ENCODE measurements around the gene MAPK8IP3. TPM values are rescaled to one million over a fixed set of nuclear protein-coding genes. Genes with fewer than 3 reads are reported as not detected.

Gene MAPK8IP3
- total and polyA plus RNA-seq, 9 of the 15 experiments (the other 6 are each of a cell fraction or from before 2014, with no cell fraction given) = 0.17 to 58.7 (median 16.7) TPM

- TF ChIP-seq KDM5B (IDR thresholded peaks at IDR 0.05; ENCODE audit: insufficient replicate concordance, low read depth, low read length) = peak; percentile 27
- peak; percentile 26 for TF ChIP-seq SAP30 (IDR thresholded peaks at IDR 0.05; ENCODE audit: borderline replicate concordance, insufficient read depth, low read depth, low read length, poor library complexity, severe bottlenecking)
- TF ChIP-seq HDAC1 (IDR thresholded peaks at IDR 0.05) = 0 out of 4 replicates have a peak, but pooled peaks of 1 of the 2 experiments have one; percentile 14
- 0 out of 2 replicates have a peak, but pooled peaks have one; percentile 35 for TF ChIP-seq HDAC2 (IDR thresholded peaks at IDR 0.05)
- 0 out of 2 replicates have a peak, but pooled peaks have one; percentile 16 for TF ChIP-seq ELF2 (CRISPR knock-in tag; IDR thresholded peaks at IDR 0.05)
- 0 out of 4 replicates have a peak, but pooled peaks of 1 of the 2 experiments have one; percentile 5 for TF ChIP-seq TEAD1 (CRISPR knock-in tag; IDR thresholded peaks at IDR 0.05)
- TF ChIP-seq ERF (CRISPR knock-in tag; IDR thresholded peaks at IDR 0.05) = no peak
- peak in 1 of 2 experiments; percentile 27; a peak in 1 of 4 replicates for TF ChIP-seq MNT (conservative IDR thresholded peaks at IDR 0.05)
- TF ChIP-seq BRD4 (IDR thresholded peaks at IDR 0.05) = no peak
- TF ChIP-seq ZNF830 (CRISPR knock-in tag; IDR thresholded peaks at IDR 0.05) = 0 out of 2 replicates have a peak, but pooled peaks have one; percentile 36
- peak; percentile 72 to 73 for TF ChIP-seq FOXK2 (conservative IDR thresholded peaks at IDR 0.05 in 1 of 2, IDR thresholded peaks at IDR 0.05 in 1 of 2; ENCODE audit: low read depth in 2 of 2)
- TF ChIP-seq RBBP5 (IDR thresholded peaks at IDR 0.05; ENCODE audit: borderline replicate concordance, insufficient read depth, low read length, poor library complexity, severe bottlenecking) = no peak
- TF ChIP-seq CTBP1 (IDR thresholded peaks at IDR 0.05; ENCODE audit: borderline replicate concordance) = 0 out of 2 replicates have a peak, but pooled peaks have one; percentile 22
- TF ChIP-seq, protein P1, sequence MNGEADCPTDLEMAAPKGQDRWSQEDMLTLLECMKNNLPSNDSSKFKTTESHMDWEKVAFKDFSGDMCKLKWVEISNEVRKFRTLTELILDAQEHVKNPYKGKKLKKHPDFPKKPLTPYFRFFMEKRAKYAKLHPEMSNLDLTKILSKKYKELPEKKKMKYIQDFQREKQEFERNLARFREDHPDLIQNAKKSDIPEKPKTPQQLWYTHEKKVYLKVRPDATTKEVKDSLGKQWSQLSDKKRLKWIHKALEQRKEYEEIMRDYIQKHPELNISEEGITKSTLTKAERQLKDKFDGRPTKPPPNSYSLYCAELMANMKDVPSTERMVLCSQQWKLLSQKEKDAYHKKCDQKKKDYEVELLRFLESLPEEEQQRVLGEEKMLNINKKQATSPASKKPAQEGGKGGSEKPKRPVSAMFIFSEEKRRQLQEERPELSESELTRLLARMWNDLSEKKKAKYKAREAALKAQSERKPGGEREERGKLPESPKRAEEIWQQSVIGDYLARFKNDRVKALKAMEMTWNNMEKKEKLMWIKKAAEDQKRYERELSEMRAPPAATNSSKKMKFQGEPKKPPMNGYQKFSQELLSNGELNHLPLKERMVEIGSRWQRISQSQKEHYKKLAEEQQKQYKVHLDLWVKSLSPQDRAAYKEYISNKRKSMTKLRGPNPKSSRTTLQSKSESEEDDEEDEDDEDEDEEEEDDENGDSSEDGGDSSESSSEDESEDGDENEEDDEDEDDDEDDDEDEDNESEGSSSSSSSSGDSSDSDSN (IDR thresholded peaks at IDR 0.05; ENCODE audit: borderline replicate concordance in 1 of 2, low read depth in 2 of 2, low read length in 2 of 2) = 0 out of 4 replicates have a peak, but pooled peaks of 1 of the 2 experiments have one; percentile 46
These were observed 1.3 kb downstream of the MAPK8IP3 start (continued) for GRCh38 chr16:1707193-1707790.
